Kidney (tissue), 14 donors: ENCODE data around the gene FOSL2. TPM values are rescaled to one million over a fixed set of nuclear protein-coding genes. Genes with fewer than 3 reads are reported as not detected.

Source experiments
- DNase-seq, 5 donors: peaks; one replicate each; pipeline ENCODE4 v3.0.0-alpha.2; 2013 to 2020
- FAIRE-seq: peaks from 2 replicates; lab custom pipeline; 2012; peaks lifted over from hg19 to GRCh38; lab: Jason Lieb, UNC
- H3K27ac ChIP-seq, 2 donors: one replicate each; pipeline ENCODE4 v1.7.0; 2013; ENCODE audit warnings: low read depth in 2 of 2, low read length in 2 of 2, inconsistent platforms in 1 of 2
- H3K27me3 ChIP-seq: one replicate; pipeline ENCODE4 v1.7.1; 2013; ENCODE audit warnings: low read length, inconsistent platforms; ENCODE audit not compliant: control insufficient read depth, insufficient read depth
- H3K36me3 ChIP-seq, 3 donors: one replicate each; pipeline versions ENCODE4 v1.7.0 to v1.7.1; 2013; ENCODE audit warnings: low read length in 3 of 3, control low read depth in 1 of 3, inconsistent platforms in 1 of 3; ENCODE audit not compliant: insufficient read depth in 3 of 3, control insufficient read depth in 2 of 3
- H3K4me1 ChIP-seq, 3 donors: one replicate each; pipeline versions ENCODE4 v1.7.0 to v1.7.1; 2013; ENCODE audit warnings: low read length in 3 of 3, inconsistent platforms in 1 of 3, low read depth in 1 of 3; ENCODE audit not compliant: control insufficient read depth in 2 of 3, insufficient read depth in 2 of 3
- H3K4me3 ChIP-seq, 3 donors: one replicate each; pipeline versions ENCODE4 v1.7.0 to v1.8.1; 2013; ENCODE audit warnings: low read length in 3 of 3, control low read depth in 1 of 3, inconsistent platforms in 1 of 3
- H3K9ac ChIP-seq, 3 donors: one replicate each; pipeline versions ENCODE4 v1.7.0 to v1.7.1; 2013; ENCODE audit warnings: low read length in 3 of 3, control low read depth in 1 of 3, inconsistent platforms in 1 of 3
- H3K9me3 ChIP-seq, 3 donors: one replicate each; pipeline versions ENCODE4 v1.7.0 to v1.7.1; 2013; ENCODE audit warnings: low read length in 3 of 3, control low read depth in 1 of 3, inconsistent platforms in 1 of 3; ENCODE audit not compliant: control insufficient read depth in 2 of 3, insufficient read depth in 1 of 3
- intact Hi-C: fragments of 100-400 bp; cut with DNase I; formaldehyde crosslinking; loops from one replicate; pipeline ENCODE4 v1.11.1; 2022
- polyA plus RNA-seq: library from polyadenylated mRNA; stranded (reverse); fragments of 350-450 nt; fragmentation: Illumina TruSeq; extraction: RNeasy Lipid Tissue Mini Kit (QIAGEN cat#74804); gene quantifications from one replicate; pipeline ENCODE4 v1.2.3, GENCODE V29; 2014; ENCODE audit warnings: low read depth, low replicate concordance; ENCODE audit not compliant: insufficient read depth
- total RNA-seq: library from RNA; stranded (reverse); fragmentation: NEBNext Ultra II Directional; extraction: Animal tissue kit (Norgen Biotek cat#: 25700); gene quantifications from one replicate; pipeline ENCODE4 v1.2.1, GENCODE V29; 2021
- TF ChIP-seq, protein P1 (sequence below): IDR thresholded peaks from 3 replicates; pipeline ENCODE4 v1.5.1; 2012; ENCODE audit warnings: mild to moderate bottlenecking, moderate library complexity, borderline replicate concordance; ENCODE audit not compliant: insufficient read depth; ENCODE audit errors: extremely low read depth
- donor health status: control.
- donor health status: control.
- donor health status: control.
- donor health status: control.
- donor health status: control.
- donor health status: DM: yes; HTN: yes; CAD: no.
- donor health status: Normal renal cell carcinoma (clear cell type).

FOSL2 gene
- total and polyA plus RNA-seq, 2 donors from 2014 or later: 20.6 to 149 TPM

DNA sequence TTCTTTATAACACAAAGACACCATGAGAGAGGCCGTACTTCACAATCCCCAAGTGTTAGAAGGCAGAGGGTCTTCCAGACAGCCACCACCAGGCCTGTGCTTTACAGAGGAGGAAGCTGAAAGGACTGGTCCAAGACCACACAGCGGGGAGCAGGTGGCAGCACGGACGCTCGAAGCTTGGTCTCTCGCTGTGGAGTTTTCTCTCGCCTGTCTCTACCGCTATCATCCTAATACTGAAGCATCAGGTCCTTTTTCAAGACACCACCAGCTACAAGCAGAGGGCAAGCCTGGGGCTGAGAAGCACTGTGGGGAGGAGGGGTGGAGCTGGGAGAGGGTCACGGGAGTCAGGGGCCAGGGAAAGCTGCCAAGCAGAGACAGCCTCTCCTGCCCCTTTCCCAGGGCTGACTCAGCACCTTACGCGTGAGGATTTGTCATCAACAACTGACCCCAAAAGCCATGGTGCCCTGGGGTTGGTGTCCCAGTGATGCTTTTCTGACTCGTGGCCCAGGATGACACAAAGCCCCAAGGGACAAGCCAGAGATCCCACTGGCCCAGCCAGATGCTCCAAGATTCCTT lies 31.9 kb upstream of the FOSL2 start:
- Histone ChIP-seq H3K4me3 (no peak overlapping the region), H3K27ac (no peak overlapping the region), H3K36me3 (no peaks in the 10 kb centered on the region), H3K9ac (no peak overlapping the region), H3K27me3 (no peaks in the 10 kb centered on the region), H3K4me1 (peaks cover 0 to 16% (median 13%) of the 10 kb centered on the region in 3 donors), H3K9me3 (no peaks in the 10 kb centered on the region)
- TF ChIP-seq, protein P1, sequence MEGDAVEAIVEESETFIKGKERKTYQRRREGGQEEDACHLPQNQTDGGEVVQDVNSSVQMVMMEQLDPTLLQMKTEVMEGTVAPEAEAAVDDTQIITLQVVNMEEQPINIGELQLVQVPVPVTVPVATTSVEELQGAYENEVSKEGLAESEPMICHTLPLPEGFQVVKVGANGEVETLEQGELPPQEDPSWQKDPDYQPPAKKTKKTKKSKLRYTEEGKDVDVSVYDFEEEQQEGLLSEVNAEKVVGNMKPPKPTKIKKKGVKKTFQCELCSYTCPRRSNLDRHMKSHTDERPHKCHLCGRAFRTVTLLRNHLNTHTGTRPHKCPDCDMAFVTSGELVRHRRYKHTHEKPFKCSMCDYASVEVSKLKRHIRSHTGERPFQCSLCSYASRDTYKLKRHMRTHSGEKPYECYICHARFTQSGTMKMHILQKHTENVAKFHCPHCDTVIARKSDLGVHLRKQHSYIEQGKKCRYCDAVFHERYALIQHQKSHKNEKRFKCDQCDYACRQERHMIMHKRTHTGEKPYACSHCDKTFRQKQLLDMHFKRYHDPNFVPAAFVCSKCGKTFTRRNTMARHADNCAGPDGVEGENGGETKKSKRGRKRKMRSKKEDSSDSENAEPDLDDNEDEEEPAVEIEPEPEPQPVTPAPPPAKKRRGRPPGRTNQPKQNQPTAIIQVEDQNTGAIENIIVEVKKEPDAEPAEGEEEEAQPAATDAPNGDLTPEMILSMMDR: no peak
- FAIRE-seq (no peak), DNase-seq (peak in 1 of 5 donors; percentile 92)
- intact Hi-C loops: no loop called here

DNA sequence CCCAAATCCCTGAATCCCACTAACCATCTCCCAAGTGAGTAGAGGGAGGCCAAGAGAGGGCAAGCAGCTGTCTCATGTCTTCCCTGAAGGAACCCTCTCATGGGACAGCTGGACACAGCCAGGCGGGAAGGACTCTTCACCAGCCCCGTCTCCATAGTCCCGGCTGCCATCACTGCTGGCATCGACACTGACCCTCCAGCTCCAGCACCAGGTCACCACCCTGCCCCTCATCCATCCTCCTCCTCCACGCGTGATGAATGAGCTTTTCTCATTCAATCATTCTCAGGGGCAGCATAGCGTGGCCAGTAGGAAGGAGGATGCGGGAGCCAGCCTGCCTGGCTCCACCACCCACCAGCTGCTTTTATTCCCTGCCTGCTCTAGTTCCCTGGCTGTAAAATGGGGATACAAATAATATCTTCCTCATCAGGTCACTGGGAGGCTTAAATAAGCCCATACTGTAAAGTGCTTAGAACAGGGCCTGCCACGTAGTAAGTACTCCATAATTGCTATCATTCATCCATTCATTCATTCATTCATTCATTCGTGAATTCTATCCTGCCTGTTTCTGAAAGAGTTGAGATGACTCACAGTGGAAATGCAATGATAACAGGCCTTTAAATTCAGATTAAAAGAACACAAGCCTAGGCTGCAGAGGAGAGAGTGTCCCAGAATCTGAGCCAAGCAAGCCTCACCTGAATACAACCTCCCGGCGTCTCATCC lies 30.5 kb upstream of the FOSL2 start:
- TF ChIP-seq, protein P1: no peak
- Histone ChIP-seq H3K36me3 (no peaks in the 10 kb centered on the region), H3K4me1 (peaks cover 0 to 10% (median 9%) of the 10 kb centered on the region in 3 donors), H3K9ac (no peak overlapping the region), H3K9me3 (no peaks in the 10 kb centered on the region), H3K27ac (no peak overlapping the region), H3K4me3 (no peak overlapping the region), H3K27me3 (no peaks in the 10 kb centered on the region)
- intact Hi-C loops: no loop called here
- FAIRE-seq: no peak
- peak in 1 of 5 donors; percentile 25 for DNase-seq

DNA sequence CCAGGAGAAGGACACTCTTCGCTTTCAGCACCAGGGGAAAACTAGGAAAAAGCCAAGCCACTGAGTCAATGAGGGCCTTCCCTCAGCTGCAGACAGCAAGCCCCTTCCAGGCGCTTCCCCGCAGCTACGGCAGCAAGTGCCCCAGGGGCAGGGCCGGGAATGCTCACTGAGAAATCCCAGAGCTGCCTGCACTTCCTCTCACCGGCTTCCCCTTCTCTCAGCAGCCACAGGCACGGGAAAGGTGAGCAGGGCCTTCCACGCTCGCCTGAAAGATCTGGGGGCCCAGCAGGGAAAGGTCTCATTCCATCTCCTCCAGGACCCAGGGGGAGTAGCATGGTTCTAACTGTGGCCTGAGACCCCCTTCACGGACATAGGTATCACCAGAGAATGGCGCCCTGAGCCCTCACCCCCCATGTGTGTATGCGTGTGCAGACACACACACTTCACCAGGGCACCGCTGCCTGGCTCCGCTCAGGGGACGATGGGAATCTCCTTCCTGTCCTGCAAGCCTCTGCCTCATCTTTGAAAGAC lies 29.6 kb upstream of the FOSL2 start:
- intact Hi-C loops: no loop called here
- Histone ChIP-seq H3K27ac (no peak overlapping the region), H3K4me1 (peaks cover 0 to 11% (median 9%) of the 10 kb centered on the region in 3 donors), H3K9ac (no peak overlapping the region), H3K9me3 (no peaks in the 10 kb centered on the region), H3K27me3 (no peaks in the 10 kb centered on the region), H3K36me3 (no peaks in the 10 kb centered on the region), H3K4me3 (no peak overlapping the region)
- FAIRE-seq (no peak), DNase-seq (peak in 2 of 5 donors; percentile 30 to 50)
- TF ChIP-seq, protein P1: no peak
